Measurements from ENCODE around the gene ARL4A. TPM values are rescaled to one million over a fixed set of nuclear protein-coding genes. Genes with fewer than 3 reads are reported as not detected.

Gene ARL4A
- polyA plus RNA-seq, 1 donor (not counting 4 experiments of a cell fraction or from before 2014, with no cell fraction given), result 17.1 TPM

DNA sequence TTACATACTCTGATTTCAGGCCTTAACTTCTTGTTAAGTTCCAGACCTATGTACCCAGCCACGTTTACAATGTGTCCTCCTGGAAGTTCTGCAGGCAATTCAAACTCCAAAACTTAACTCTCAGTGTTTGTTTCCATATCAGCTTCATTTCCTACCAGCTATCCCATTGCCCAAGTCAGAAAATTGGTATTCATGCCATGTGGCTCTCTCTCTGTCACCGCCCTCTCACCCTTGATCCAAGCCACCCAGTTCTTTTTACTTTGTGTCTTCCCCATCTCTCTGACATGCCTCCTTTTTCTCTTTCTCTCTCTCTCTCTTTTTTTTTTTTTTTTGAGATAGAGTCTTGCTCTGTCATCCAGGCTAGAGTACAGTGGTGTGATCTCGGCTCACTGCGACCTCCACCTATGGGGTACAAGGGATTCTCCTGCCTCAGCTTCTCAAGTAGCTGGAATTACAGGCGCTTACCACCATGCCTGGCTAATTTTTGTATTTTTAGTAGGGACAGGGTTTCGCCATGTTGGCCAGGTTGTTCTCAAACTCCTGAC, 33.9 kb downstream of the ARL4A start:
- dilution Hi-C loops (cut with MboI; ENCODE audit: extremely low pct_ligation_motif_present, low sequenced_read_pairs), result no loop called here

DNA sequence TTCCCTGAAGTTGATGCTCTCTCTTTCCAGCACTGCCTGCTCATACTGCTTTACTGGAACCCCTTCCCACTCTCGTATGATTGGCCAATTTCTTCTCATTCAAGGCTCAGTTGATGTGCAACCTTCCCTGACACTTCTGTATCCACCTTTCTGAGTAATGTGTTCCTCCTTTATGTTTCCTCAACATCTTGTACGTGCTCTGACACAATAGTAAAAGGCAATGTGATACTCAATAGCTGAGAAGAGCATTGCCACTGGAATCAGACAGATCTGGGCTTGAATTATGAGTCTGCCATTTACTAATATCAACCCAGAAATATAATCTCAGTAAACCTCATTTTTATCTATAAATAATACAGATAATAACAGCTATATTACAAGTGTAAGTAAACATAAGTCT, 34.7 kb downstream of the ARL4A start:
- FAIRE-seq (peak; percentile 48), DNase-seq (ENCODE audit: low read depth, low spot score) (no peak)
- no peaks in the 10 kb centered on the region for H4K20me1 ChIP-seq (ENCODE audit: control insufficient read depth, extremely low read depth, insufficient read depth, low read length)
- no peak overlapping the region for H3K27ac ChIP-seq (ENCODE audit: control insufficient read depth, insufficient read depth, low read length)
- peaks cover 16% of the 10 kb centered on the region for H3K4me1 ChIP-seq (ENCODE audit: control insufficient read depth, extremely low read depth, insufficient read depth, low read length)
- no peaks in the 10 kb centered on the region for H3K79me2 ChIP-seq (ENCODE audit: control insufficient read depth, insufficient read depth, low read length)
- dilution Hi-C loops (cut with MboI; ENCODE audit: extremely low pct_ligation_motif_present, low sequenced_read_pairs), result no loop called here
- H3K9ac ChIP-seq (ENCODE audit: control insufficient read depth, extremely low read depth, insufficient read depth, low read length), result no peak overlapping the region
- peak overlapping the region; percentile 54 for H2AFZ ChIP-seq (ENCODE audit: control insufficient read depth, low read length)
- no peaks in the 10 kb centered on the region for H3K36me3 ChIP-seq (ENCODE audit: control insufficient read depth in 2 of 2, extremely low read depth in 1 of 2, insufficient read depth in 2 of 2, low read length in 2 of 2)
- no peak for TF ChIP-seq EZH2 (IDR thresholded peaks at IDR 0.05; ENCODE audit: low read length)
- TF ChIP-seq, protein P1, sequence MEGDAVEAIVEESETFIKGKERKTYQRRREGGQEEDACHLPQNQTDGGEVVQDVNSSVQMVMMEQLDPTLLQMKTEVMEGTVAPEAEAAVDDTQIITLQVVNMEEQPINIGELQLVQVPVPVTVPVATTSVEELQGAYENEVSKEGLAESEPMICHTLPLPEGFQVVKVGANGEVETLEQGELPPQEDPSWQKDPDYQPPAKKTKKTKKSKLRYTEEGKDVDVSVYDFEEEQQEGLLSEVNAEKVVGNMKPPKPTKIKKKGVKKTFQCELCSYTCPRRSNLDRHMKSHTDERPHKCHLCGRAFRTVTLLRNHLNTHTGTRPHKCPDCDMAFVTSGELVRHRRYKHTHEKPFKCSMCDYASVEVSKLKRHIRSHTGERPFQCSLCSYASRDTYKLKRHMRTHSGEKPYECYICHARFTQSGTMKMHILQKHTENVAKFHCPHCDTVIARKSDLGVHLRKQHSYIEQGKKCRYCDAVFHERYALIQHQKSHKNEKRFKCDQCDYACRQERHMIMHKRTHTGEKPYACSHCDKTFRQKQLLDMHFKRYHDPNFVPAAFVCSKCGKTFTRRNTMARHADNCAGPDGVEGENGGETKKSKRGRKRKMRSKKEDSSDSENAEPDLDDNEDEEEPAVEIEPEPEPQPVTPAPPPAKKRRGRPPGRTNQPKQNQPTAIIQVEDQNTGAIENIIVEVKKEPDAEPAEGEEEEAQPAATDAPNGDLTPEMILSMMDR (optimal IDR thresholded peaks at IDR 0.05 in 1 of 3, IDR thresholded peaks at IDR 0.05 in 1 of 3, conservative IDR thresholded peaks at IDR 0.05 in 1 of 3; ENCODE audit: extremely low read depth in 1 of 3, insufficient read depth in 2 of 3, low read length in 3 of 3), result no peak
- no peak overlapping the region for H3K4me3 ChIP-seq (ENCODE audit: control insufficient read depth in 2 of 3, extremely low read depth in 1 of 3, insufficient read depth in 2 of 3, low read depth in 1 of 3, low read length in 3 of 3)
- no peaks in the 10 kb centered on the region for H3K27me3 ChIP-seq (ENCODE audit: control insufficient read depth, extremely low read depth, insufficient read depth, low read length)
- no peaks in the 10 kb centered on the region for H3K9me1 ChIP-seq (ENCODE audit: control insufficient read depth, extremely low read depth, insufficient read depth, low read length)
- H3K4me2 ChIP-seq (ENCODE audit: control insufficient read depth, extremely low read depth, insufficient read depth, low read depth, low read length), result no peak overlapping the region
- no peaks in the 10 kb centered on the region for H3K9me3 ChIP-seq (ENCODE audit: control insufficient read depth, low read depth, low read length)

More for the DNA sequence above, 33.9 kb downstream of the ARL4A start:
- Histone ChIP-seq H3K27ac (ENCODE audit: control insufficient read depth, insufficient read depth, low read length) (no peak overlapping the region), H3K4me2 (ENCODE audit: control insufficient read depth, extremely low read depth, insufficient read depth, low read depth, low read length) (no peak overlapping the region), H3K79me2 (ENCODE audit: control insufficient read depth, insufficient read depth, low read length) (no peaks in the 10 kb centered on the region), H4K20me1 (ENCODE audit: control insufficient read depth, extremely low read depth, insufficient read depth, low read length) (no peaks in the 10 kb centered on the region), H3K4me3 (ENCODE audit: control insufficient read depth in 2 of 3, extremely low read depth in 1 of 3, insufficient read depth in 2 of 3, low read depth in 1 of 3, low read length in 3 of 3) (no peak overlapping the region), H3K4me1 (ENCODE audit: control insufficient read depth, extremely low read depth, insufficient read depth, low read length) (peaks cover 16% of the 10 kb centered on the region), H3K27me3 (ENCODE audit: control insufficient read depth, extremely low read depth, insufficient read depth, low read length) (no peaks in the 10 kb centered on the region), H2AFZ (ENCODE audit: control insufficient read depth, low read length) (no peak overlapping the region), H3K9me3 (ENCODE audit: control insufficient read depth, low read depth, low read length) (no peaks in the 10 kb centered on the region), H3K36me3 (ENCODE audit: control insufficient read depth in 2 of 2, extremely low read depth in 1 of 2, insufficient read depth in 2 of 2, low read length in 2 of 2) (no peaks in the 10 kb centered on the region), H3K9ac (ENCODE audit: control insufficient read depth, extremely low read depth, insufficient read depth, low read length) (no peak overlapping the region), H3K9me1 (ENCODE audit: control insufficient read depth, extremely low read depth, insufficient read depth, low read length) (no peaks in the 10 kb centered on the region)
- TF ChIP-seq, protein P1 (optimal IDR thresholded peaks at IDR 0.05 in 1 of 3, IDR thresholded peaks at IDR 0.05 in 1 of 3, conservative IDR thresholded peaks at IDR 0.05 in 1 of 3; ENCODE audit: extremely low read depth in 1 of 3, insufficient read depth in 2 of 3, low read length in 3 of 3), result no peak
- TF ChIP-seq EZH2 (IDR thresholded peaks at IDR 0.05; ENCODE audit: low read length), result no peak
- DNase-seq (ENCODE audit: low read depth, low spot score), result no peak
- no peak for FAIRE-seq

All from keratinocyte (primary cell).